GM15510 (cell line): ENCODE measurements around the gene CLSTN2.

ENCODE experiments used
- POLR2A ChIP-seq: IDR thresholded peaks from 3 replicates; pipeline ENCODE4 v1.6.1; 2011; ENCODE audit warnings: borderline replicate concordance; ENCODE audit not compliant: insufficient read length; ENCODE audit errors: extremely low read depth

CLSTN2 gene

GRCh38 chr3:139934613-139935015 is 371 bp upstream of the CLSTN2 start:
- TF ChIP-seq POLR2A = no peak

- TF ChIP-seq POLR2A = no peak
Measured at GRCh38 chr3:139935866-139936817, 1.2 kb downstream of the CLSTN2 start.

GRCh38 chr3:139937674-139938279 is 2.8 kb downstream of the CLSTN2 start:
- TF ChIP-seq POLR2A = no peak

GRCh38 chr3:139939681-139940190 is 4.8 kb downstream of the CLSTN2 start:
- TF ChIP-seq POLR2A = no peak

GRCh38 chr3:139940622-139941021 is 5.6 kb downstream of the CLSTN2 start:
- no peak for TF ChIP-seq POLR2A

- no peak for TF ChIP-seq POLR2A
Measured at GRCh38 chr3:139941580-139941979, 6.6 kb downstream of the CLSTN2 start.

- no peak for TF ChIP-seq POLR2A
Measured at GRCh38 chr3:139944256-139944910, 9.4 kb downstream of the CLSTN2 start.

GRCh38 chr3:139945386-139945785 is 10.4 kb downstream of the CLSTN2 start:
- no peak for TF ChIP-seq POLR2A

GRCh38 chr3:139945942-139946341 is 11.0 kb downstream of the CLSTN2 start:
- no peak for TF ChIP-seq POLR2A

- no peak for TF ChIP-seq POLR2A
Measured at GRCh38 chr3:139948467-139948866, 13.5 kb downstream of the CLSTN2 start.

- no peak for TF ChIP-seq POLR2A
Measured at GRCh38 chr3:139948898-139949297, 13.9 kb downstream of the CLSTN2 start.

GRCh38 chr3:139953131-139953910 is 18.3 kb downstream of the CLSTN2 start:
- no peak for TF ChIP-seq POLR2A

- no peak for TF ChIP-seq POLR2A
Measured at GRCh38 chr3:139954146-139954860, 19.3 kb downstream of the CLSTN2 start.

- no peak for TF ChIP-seq POLR2A
Measured at GRCh38 chr3:139957844-139958243, 22.9 kb downstream of the CLSTN2 start.
